HS-5 (cell line): ENCODE data around the gene MBNL1.

Experiments used
- DNase-seq: peaks from one replicate; pipeline ENCODE4 v3.0.0-alpha.2; 2012; ENCODE audit warnings: low read depth

Gene MBNL1

DNA sequence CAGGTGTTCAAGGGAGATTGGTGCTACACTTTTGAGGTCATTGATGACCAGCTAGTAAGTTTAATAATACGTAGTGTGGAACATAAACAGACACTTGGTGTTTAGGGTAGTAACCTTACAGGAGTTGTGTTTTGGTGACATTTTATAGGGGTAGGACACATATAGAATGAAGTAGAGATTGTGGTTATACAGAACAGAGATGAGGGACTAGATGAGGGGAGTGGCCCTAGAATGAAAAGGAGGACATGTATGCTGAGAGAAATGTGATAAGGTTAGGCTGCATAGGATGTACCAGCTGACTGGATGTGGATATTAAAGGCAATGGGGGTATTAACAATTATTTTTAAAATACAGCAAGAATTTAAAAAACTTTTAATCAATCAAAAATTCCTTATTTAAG is 8.0 kb downstream of the MBNL1 start:
- DNase-seq: no peak

DNA sequence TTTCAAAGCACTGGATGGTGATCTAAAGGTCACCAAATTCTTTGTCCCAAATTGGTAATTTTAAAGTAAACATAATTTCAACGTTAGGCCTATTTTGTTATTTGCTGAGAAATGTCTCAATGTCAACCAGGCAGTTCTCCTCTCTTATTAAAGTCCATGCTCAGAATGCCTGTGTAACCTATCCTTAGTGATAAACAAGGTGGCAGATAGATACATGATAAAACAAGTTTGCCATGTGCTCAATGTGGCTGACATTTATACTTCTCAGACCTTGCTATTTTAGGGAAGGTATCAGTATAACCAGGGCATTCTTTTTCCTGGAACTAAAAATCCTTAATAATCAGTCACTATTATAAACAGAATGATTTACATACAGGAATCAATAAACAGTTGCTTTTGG is 8.5 kb downstream of the MBNL1 start:
- DNase-seq: no peak

DNA sequence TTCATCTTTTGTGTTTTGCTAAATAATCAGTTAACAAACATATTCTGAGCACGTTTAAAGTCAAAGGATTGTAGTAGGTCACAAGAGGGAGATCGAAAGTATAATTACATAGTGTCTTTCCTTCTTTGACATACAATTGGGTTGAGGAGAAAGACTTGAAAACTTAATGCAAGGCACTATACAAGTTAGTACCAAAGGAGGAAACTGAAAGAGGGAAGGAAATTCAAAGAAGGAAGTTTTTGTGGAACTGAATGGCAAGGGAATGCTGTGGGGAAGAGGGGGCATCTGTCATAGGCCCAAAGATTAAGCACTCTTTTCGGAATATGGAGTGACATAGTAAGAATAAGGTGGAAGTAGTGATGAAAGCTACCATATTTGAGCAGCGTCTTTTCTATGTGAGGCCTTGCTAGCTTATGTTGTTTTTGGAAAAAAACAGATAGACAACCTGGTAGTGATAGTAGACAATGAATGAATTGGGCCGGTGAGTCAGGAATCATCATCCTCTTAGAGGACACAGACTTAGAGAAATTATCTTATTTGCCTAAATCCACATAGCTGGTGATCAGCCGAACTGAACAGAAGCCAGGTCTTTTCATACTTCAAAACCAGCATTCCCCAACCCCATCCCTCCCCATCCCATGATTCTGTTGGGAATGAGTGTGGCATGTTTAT is 10.2 kb downstream of the MBNL1 start:
- DNase-seq: no peak

DNA sequence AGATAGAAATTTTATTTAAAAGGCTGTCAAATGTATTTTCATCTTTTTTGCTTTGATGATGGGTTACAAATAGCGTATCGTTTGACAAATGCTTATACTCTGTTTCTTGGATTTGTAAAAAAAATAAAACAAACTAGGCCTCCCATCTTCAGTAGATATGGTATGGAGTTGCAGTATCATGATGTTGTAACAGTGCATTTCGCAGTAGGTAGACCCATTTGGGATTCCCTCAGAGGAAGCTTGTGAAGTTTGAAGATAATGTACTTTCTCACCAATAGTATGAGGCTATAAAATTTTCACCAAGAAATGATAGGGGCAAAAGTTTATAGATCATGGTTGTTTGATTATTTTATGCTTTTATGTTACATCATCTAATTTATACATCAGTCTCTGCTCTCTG is 10.8 kb downstream of the MBNL1 start:
- DNase-seq: no peak

DNA sequence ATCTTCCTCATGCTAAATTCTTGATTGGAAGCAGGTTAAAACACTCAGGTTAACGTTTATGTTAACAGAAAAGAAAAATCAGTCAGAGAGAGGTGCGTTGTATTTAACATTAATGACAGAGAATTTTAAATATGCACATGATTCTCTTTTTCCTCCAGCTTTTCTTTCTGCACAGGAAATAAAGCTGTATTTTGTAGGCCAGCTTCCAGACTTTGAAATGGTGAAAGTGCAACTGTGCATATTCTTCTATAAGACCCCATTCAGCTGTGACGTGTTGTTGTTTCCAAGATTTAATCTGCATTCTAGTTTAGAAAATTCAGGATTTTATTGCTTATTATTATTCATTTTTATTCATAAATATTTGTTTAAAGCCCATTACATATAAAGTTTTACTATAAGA is 11.8 kb downstream of the MBNL1 start:
- no peak for DNase-seq

DNA sequence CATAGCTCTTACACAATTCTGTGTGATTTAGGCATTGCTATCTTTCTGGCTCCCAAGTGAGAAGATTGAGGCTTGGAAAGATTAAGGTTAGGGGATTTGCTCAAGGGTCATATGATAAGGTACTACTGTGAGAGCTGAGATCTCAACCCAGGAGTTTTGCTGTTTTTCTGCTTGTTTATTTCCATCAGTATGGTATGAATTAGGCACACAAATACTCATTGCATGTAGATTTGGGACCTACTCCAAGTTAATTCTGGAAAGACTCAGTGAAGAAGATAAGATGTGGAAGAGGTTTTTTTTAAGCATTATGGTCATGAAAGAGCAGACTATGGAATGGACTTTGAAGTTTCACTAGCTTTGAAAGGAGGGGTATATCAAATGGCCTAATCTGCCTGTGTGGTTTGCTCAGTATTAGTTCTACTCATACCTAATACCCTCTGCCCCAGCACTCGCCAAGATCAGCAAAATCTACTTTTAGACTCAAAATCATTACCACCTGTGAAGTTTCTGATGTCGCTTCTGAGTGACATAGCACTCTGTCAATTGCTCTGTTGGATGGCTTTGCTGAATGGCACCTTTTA is 12.5 kb downstream of the MBNL1 start:
- DNase-seq: no peak

DNA sequence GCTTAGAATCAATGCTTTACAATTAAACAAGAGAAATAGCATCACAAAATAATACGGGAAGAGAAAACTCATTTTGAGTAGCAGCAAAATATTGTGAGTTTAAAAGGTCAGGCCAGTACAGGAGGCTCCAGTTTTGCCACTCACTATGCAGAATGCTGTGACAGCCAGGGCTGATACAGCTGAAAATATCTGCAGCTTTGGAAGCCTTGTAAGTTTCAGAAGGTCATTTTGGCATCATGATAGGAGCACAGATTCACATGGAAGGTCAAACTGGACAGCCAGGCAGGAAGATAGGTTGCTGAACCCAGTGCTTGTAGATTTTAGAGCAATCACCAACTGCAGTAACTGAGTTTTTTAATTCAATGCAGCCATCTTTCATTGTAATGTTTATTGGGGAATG is 14.1 kb downstream of the MBNL1 start:
- no peak for DNase-seq

DNA sequence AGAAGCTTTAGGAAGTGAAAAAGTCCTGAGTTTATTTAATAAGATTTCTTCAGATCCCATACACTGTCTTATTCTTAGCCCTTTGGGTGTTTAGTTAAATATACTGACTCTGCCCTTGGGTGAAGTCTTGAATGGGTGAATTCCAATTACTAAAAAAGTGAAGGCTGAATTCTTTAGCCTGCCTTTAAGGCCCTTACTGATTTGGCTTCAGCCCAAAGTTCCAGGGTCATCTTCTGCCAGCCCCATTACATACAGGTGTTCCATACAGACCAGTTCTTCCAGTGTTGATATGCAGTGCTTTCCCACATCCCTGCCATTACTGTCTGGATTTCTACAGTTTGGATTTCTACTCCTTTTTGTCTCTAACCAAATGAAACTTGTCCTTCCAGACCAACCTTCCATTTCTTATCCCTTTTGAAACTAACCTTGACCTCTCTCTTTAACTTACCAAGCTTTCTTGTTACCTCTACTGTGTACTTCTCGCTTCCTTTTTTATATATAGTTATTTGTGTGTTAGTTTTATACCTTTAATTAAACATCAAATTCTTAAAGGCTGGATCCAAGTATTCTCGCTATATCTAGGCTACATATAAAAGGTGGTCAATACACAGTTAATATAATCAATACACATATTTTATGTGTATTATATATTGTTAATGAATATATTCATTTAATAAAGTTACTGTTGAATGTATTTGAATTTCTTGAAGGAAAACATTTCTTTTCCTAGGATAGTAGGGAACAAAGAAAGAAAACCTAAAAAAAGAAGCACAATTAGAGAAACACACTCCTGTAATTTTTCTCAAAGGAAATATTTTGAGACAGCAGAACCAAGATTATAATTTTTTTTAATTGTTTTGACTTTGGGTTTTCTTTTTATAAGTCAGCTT is 15.0 kb downstream of the MBNL1 start:
- no peak for DNase-seq

DNA sequence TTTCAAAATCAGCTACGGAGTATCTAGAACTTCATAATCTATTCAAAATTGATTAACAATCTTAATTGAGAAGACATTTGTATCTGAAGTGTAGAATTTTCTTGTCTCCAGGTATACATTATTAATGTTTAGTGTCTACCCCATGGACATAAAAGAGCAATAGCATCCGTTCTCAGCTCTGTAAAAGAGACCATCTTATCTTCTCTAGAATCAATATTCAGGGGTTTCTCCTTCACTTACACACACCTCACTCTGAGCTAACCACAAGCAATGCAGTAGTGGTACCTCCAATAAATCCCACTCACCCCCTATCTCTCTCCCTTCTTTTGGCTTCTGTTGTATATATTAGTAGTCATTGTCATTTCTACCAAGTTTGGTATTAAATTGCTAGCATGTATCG is 16.2 kb downstream of the MBNL1 start:
- DNase-seq: no peak

DNA sequence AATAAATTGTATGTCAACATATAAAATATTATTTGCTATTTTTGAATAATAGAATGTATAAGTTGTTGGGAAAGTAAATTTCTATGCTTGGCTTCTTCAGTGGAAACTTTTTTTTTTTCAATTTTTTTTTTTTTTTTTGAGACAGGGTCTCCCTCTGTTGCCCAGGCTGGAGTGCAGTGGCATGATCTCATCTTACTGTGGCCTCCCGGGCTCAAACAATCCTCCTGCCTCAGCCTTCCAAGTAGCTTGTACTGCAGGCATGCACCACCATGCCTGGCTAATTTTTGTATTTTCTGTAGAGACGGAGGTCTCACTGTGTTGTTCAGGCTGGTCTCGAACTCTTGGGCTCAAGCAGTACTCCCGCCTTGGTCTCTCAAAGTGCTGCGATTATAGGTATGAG is 16.8 kb downstream of the MBNL1 start:
- no peak for DNase-seq

DNA sequence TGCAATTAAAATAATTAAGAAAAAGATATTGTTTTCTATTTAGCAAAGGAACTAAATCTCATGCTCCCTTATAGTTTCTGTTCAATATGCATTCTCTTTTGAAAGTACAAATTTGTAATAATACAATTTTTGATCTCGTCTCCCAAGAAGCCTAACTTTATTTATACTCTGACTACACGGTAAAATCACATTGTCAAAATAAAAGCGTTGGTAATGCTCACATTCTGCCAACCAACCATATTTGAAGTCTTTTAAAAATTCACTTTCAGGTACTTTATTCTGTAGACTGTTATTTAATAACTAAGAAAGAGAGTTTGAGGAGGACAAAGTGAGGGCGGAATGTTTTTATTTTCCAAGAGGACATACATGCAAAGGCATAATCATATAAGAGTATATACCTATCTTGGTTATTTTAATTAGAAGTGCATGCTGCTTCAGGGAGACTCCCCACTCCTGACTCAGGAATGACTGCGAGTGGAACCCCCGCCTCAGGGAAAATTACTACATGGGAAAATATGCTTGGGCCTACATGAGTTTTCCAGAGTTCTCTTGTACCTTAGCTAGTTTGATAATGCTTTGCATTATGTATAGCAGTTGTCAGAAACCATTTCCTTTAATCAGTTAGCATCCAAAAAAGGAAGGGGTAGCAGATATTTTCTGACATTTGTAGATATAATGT is 19.3 kb downstream of the MBNL1 start:
- DNase-seq: no peak

DNA sequence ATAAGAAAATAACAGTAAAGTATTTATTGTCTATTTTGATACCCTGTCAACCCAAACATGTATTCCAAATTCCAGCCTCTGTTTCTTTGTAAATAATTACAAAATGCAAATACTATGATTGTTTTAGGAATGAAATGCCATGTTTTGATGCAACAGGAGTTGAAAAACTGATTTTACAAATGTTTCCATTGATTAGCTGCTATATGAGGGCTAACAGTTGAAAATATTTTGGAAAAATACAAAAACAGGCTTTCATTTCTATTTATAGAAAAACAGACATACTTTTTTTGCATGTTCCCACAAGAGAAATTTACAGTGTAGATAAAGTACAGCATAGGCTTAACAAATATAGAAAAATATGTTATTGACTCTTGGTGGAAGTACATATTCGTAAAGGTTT is 20.0 kb downstream of the MBNL1 start:
- no peak for DNase-seq

DNA sequence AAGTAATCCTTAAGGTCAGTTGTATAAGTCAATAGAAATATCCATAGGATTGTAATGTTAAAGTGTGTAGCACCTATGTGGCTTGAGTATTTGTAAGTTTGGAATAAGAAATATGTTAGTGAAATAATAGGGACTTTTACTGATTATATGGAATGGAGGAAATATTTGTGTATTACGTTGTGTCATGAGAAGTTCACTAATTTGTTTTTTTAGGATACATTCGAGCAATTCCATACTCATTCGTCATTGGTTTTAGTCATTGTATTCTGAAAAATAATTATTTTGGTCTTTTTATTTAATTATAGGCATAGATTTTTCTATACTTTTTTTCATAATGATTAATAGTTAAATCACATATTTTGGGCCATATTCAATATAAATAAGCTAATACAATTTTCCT is 21.0 kb downstream of the MBNL1 start:
- DNase-seq: no peak

DNA sequence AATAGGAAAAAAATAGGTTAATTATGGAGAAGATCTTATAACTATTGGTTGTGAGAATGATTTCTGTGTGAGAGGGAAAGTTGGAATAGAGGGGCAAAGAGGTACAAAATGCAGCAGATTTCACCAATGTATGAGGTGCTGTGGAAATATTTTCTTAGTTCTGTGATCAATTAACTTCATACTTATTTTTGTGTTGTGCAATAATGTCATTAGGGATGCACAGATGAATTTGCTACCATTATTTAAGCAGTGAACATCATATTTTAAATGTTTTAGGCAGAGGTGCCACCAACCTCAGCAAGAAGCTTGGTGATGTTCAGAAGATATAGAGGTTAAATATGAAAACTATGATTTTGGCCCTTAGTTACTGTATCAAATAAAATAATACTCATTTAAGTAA is 21.6 kb downstream of the MBNL1 start:
- DNase-seq: no peak

DNA sequence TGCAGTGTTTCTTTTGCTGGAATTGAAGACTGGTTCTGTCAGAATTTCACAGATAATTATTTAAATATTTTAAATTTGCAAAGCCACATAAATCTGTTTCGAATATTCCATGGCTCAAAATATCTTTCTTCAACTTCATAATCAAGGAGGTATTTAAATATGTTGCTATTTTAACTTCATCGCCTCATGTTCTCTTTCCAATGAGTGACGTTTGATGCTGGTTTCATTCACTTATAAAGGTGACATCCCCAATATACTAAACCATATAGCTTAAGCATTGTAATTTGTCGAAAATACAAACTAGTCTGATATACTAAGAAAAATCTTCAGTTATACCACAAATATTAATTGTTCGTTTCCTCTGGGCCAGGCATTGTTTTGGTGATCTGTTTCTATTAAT is 22.5 kb downstream of the MBNL1 start:
- DNase-seq: no peak

DNA sequence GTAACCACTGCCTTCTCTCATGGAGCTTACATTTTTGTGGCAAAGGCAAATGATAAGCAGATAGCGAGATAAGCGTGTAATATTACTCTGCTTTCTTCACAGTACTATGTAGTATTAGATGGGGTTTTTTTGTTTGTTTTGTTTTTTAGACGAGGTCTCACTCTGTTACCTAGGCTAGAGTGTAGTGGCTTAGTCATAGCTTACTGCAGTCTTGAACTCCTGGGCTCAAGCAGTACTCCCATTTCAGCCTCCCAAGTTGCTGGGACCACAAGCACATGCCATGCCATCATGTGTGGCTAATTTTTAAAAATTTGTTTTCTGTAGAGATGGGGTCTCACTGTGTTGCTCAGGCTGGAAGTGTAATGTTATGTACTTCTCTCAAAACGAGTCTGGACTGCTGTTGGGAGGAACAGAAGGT is 22.9 kb downstream of the MBNL1 start:
- no peak for DNase-seq

DNA sequence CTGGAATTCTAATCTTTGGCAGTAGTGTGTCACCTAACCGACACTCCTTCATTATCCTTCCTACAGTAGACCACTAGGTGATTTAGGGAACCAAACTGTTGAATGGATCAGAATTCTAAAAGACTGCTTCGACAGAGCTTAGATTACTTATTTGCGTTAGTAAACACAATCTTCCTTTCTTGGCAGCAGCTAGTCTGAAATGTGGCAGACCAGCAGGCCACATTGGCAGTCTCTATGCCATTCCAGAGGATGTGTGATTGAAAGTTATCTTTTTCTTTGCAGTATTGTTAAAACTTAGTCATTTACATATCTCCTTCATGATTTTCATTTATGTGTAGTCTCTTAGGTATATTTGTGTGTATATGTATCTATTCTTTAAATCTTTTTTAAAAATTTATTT is 23.6 kb downstream of the MBNL1 start:
- DNase-seq: no peak

DNA sequence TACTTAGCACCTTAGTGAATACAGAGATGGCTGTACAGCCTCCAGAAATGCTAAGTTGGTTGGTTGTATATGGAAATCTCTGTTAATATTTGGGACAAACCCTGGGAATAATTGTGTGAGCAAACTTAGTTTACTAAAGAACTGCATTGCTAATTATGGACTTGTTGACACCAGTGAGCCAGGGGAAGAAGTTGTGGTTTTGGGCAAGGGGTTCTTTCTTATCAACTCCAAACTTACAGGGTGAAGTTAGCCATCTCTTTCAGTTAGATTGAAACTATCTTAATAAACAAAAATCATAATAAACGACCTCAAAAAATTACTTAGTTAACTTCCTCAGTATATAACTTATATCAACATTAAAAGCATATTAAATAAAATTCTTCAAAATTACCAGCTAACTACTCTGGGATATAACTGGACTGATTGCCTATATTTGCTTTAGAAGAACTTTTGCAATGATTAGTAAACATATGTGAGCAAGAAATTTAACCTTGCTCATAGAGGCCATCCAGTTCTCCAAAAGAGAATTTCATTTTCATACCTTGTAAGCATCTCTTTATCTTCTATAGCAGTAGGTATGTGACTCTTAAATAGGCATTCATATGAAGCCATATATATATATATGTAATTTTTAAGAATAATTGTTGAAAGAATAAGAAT is 24.7 kb downstream of the MBNL1 start:
- no peak for DNase-seq

DNA sequence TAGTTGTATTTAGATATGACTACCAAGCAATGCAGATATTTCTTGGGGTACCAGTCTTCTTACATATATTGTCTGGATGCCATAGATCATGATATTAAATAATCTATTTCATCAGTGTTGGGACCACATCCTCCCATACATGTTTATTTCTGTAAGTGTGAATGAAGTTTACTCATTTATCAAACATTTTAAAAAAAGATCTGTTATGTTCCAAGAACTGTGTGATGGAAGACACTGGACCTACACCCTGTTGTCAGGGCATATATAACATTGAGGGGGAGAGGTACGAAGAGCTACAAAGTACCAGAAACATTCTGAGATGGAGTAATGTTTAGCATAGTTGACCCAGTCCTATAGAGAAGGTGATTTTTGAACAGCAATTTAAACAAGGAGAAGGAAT is 26.6 kb downstream of the MBNL1 start:
- no peak for DNase-seq

DNA sequence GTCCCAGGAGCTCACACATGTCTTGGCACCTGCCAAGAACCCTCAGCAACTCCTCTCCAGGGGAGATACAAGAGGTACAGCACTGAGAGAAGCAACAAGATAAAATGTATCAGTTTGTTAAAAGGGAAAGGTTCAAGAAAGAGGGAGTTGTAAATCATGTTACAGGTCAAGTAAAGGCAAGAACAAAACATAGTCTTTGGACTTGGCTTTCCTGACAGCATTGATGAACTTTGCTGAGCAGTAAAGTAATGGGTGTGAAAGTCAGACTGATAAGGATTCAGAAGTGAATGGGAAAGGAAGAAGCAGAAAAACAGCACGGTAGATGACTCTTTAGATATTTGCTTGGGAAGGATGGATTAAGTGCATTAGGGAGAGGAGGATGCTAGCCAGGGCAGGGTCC is 27.1 kb downstream of the MBNL1 start:
- DNase-seq: no peak

DNA sequence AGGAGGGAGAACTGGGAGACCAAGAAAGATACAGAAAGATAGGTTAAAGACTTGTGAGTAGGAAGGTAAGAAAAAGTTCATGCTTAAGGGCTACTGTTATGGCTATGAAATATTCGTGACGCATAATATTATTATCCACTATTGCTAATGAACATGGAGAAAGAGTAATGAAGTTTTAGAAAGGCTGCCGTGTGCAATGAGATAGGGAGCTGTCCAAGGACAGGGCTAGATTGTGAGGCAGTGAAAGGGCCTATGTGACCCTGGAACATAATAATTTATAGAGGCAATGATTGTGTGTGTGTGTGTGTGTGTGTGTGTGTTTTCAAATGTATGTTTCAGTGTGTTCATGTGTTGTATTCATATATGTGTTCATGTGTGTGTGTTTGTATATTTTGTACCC is 27.7 kb downstream of the MBNL1 start:
- no peak for DNase-seq

DNA sequence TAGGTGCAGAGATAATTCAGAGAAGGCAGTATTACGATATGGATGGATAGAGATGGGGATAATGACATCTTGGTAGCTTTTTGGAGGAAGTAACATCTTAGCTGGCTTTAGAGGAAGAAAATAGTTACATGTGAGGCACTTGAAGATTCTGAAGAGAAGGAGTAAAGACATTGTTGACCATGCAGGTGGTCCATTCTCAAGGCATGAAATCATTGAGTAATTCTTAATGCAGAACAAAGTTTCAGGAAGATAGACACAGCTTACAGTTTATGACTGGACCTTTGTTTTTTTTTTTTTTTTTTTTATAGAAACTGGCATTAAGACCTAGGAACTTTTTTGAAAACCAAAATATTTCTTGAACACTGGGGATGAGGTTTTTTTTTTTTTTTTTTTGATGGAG is 28.2 kb downstream of the MBNL1 start:
- DNase-seq: no peak
